EH (cell line): ENCODE results near the gene FBXL4.
A peak's percentile ranks its signal among the peaks of the same experiment; 100 is the strongest.

Experiments
- DNase-seq: peaks from one replicate; pipeline ENCODE4 v3.0.0-alpha.2; 2015; ENCODE audit warnings: low read depth

FBXL4 gene

DNA sequence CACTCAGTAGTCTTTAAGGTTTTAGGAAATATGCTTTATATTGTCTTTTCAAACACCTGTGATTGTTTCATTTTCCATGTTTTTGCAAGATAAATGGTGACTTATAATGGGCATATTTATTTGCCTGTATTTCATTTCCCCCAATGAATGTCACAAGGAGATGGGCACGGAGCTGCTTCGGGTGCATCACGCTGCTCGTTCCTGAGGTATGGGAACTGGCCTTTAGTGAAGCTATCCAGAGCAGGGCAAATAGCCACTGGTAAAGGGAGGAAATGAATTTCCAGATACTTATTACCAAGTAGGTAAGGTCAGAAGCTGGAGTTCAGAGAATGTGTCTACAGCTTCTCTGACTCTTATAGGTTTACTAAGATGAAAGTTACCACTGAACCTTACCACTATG, 109.7 kb downstream of the FBXL4 start:
- no peak for DNase-seq

DNA sequence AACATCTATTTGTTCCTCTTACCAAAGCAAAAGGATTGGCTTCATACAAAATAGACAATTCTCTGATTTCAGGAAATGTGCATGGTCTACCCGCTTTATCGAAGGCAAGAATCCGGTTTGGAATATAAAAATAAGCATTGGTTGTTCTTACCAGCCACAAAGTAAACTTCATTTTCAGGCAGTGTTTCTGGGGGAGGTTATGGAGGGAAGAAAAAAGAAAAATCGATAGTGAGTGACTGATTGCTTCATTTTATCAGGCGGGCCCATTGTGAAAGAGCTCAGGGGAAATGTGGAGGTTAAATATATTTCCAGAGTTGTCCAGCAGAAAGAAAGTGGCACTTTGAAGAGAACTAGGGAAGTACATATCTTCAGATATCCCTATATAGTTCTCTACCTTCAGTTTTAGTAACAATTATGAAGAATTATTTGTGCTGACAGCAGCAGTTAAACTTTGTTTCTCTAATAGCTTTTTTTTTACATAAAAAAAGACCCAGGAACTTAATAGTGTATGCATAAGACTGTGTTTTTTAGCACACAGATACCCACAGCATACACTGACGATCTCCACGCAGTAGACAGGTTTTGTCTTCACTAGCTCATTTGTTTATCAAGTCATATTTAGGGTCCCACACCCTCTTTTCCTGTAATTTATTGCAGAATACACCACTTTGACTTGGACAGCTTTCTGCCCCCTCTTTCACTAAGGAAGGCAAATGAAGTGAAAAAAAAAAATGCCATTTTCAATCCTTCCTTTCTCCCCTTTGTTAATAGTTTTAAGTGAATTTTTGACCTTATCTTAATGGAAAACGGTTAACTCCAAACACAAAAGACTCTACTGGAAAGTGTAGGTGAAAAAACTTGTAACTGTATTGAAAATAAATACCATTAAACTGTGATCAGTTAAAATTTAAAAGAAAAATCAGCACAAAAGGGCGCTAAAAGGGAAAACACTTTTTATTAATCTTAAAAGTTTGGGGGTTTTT, 110.5 kb downstream of the FBXL4 start:
- no peak for DNase-seq

DNA sequence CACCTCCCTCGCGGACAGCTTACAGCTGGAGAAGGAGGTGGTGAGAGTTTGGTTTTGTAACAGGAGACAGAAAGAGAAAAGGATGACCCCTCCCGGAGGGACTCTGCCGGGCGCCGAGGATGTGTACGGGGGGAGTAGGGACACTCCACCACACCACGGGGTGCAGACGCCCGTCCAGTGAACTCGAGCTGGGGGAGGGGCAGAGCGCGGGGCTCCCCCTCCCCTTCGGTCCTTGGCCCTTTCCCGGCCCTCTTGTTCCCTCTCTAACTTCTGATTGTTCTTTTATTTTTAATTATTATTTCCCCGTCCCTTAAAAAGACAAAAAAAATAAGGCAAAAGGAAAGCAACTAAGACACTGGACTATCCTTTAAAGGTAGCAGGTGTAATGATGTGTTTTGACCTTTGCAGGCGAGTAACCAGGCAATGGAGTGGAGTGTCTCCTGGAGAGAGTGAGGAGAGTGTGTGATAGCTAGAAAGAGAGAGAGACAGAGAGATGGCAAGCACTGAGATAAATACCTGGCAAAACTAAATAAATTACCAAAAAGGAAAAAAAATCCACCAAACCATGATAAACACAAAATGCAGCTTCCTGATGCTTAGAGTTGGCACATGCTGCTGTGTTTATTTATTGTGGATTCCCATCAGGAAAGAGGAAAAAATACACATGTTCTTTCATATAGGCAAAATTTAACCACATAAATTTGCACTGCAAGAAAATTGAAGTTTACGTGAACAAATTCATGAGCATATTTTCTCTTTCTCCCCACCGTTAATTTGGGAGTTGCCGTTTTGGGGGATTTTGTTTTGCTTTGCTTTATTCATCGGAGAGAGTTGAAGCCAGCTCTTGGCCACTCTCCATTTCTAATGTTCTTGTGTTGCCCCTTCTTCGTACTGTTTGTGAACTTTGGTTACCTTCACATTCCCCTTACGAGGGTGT, 111.5 kb downstream of the FBXL4 start:
- DNase-seq = no peak

DNA sequence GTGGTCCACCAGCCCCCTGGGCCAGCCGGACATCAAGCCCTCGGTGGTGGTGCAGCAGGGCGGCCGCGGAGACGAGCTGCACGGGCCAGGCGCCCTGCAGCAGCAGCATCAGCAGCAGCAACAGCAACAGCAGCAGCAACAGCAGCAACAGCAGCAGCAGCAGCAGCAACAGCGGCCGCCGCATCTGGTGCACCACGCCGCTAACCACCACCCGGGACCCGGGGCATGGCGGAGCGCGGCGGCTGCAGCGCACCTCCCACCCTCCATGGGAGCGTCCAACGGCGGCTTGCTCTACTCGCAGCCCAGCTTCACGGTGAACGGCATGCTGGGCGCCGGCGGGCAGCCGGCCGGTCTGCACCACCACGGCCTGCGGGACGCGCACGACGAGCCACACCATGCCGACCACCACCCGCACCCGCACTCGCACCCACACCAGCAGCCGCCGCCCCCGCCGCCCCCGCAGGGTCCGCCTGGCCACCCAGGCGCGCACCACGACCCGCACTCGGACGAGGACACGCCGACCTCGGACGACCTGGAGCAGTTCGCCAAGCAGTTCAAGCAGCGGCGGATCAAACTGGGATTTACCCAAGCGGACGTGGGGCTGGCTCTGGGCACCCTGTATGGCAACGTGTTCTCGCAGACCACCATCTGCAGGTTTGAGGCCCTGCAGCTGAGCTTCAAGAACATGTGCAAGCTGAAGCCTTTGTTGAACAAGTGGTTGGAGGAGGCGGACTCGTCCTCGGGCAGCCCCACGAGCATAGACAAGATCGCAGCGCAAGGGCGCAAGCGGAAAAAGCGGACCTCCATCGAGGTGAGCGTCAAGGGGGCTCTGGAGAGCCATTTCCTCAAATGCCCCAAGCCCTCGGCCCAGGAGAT, 112.4 kb downstream of the FBXL4 start:
- no peak for DNase-seq

DNA sequence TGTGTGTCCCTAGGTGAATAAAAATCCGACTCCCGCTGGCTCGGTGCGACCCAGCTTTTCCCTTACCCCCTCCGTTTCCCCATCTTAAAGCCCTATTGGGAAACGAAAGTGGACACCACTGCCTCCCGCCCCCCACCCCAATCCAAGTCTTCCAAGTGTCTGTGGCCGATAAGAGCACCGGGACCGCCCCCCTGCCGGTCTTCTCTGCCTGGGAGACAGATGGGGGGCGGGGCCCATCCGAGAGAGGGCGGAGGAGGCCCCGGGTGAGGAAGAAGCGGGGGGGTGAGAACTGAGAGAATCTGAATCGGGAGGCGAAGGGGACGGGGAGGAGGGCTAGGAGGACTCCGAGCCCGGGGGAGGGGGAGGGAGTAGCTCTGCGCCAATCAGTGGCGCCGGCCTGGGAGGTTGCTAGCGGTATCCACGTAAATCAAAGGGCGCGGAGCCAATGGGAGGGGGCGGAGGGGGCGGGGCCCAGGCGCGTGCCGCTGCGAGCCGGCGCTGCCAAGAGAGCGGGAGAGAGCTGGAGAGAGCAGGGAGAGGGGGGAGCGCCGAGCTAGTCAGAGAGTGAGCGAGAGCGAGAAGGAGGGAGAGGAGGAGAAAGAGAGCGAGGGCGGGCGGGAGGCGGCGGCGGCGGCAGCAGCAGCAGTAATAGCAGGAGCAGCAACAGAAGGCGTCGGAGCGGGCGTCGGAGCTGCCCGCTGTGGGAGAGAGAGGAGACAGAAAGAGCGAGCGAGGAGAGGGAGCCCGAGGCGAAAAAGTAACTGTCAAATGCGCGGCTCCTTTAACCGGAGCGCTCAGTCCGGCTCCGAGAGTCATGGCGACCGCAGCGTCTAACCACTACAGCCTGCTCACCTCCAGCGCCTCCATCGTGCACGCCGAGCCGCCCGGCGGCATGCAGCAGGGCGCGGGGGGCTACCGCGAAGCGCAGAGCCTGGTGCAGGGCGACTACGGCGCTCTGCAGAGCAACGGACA, 113.4 kb downstream of the FBXL4 start, which contains the start of gene POU3F2:
POU3F2 (plus strand) TSS at position 515 of the 972 bp plus-strand sequence; CDS start at position 815, 300 bp downstream.
- peak; percentile 81 for DNase-seq

DNA sequence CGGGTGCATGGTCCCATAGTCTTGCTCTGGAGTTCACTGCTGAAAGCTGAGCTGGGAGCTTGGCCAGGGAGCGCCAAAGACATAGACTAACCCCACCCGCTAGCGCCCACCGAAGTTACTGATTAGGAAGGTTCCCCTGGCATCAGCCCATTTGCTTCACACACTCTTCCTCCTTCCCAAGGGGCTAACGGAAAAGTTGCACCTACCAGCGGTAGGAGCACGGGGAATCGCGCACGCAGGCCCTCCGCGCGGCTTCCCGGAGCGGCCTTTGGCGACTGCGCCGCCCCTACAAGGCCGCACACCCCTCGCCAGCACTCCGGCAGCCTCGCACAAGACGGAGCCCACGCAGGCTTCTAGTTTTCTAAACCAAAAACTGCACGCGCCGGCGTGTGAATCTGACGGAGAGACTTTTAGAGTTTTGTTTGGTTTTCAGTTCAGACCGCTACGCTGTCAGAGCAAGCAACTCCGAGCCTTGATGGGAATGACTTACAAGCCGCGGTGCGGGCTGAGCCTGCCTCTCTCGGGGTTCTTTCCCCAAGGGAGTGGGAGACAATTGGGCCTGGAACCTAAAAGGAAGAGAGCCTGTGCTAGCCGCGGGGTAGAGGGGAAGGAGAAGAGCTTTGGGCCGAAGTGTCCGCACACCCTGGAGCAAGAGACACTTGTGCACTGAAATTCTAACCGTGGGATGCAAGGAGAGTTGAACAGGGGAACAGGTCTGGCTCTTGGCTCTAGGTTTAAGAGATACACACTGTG, 114.3 kb downstream of the FBXL4 start:
- peak; percentile 20 for DNase-seq

DNA sequence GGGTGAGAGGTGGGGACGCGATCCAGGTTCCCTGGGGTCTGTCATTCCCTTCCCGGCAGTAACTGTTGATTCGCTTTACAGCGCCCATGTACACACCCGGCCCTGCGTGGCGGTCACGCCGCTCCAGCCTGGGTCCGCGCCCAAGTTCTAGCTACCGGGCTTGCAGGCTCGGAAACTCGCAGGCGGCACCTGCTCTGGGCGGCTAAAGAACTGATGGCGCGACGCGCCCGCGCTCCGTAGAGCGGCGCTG, 114.8 kb downstream of the FBXL4 start:
- DNase-seq = peak; percentile 30

DNA sequence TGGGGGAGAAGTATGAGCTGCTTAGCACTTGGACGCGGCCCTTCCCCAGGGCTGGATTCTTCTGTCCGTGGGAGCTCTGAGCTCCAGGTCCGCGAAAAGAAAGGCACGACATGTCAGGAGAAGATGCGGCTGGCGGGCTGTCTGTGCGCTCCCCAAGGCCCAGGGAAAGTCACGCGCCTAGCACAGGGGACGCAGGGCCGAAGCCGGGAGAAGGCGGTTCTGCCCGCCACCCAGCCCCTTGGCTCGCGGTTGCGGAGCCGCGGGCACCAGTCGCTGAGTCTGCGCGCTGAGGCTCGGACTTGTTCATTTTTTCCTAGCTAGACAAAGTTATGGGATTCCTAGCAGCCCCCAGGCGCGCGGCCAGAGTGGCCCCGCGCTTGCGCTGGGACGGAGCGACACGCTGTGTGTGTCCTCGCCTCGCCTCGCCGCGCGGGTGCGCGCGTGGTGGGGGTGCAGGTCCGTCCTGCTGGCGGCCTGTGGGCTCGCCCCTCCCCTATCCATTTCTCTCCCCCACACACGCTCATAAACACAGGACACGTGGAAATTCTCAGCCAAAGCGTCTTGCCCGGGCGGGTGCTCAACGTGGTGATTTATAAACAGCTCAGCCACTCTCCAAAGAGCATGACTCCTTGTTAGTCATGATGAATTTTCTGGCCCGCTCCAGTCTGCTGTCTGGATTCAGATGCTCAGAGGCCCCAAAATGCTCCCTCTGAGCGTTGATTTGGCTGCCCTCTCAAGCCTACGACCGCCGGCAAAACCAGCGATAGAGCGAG, 115.3 kb downstream of the FBXL4 start:
- DNase-seq = peak; percentile 69

DNA sequence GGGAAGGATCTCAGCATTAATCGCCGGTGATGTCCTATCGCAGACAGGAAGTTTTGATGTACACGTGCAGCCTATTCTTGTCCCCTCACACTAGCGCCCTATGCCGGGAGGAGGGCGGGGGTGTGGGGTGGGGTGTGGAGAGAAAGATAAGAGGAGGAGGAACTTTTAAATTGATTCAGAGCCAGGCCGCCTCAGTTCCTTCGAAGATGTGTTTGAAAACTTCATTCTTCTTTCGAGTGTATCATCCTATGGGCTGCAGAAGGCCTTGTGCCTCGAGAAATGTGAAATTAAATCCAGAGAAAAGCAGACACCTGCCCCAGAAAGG, 115.8 kb downstream of the FBXL4 start:
- DNase-seq = no peak

DNA sequence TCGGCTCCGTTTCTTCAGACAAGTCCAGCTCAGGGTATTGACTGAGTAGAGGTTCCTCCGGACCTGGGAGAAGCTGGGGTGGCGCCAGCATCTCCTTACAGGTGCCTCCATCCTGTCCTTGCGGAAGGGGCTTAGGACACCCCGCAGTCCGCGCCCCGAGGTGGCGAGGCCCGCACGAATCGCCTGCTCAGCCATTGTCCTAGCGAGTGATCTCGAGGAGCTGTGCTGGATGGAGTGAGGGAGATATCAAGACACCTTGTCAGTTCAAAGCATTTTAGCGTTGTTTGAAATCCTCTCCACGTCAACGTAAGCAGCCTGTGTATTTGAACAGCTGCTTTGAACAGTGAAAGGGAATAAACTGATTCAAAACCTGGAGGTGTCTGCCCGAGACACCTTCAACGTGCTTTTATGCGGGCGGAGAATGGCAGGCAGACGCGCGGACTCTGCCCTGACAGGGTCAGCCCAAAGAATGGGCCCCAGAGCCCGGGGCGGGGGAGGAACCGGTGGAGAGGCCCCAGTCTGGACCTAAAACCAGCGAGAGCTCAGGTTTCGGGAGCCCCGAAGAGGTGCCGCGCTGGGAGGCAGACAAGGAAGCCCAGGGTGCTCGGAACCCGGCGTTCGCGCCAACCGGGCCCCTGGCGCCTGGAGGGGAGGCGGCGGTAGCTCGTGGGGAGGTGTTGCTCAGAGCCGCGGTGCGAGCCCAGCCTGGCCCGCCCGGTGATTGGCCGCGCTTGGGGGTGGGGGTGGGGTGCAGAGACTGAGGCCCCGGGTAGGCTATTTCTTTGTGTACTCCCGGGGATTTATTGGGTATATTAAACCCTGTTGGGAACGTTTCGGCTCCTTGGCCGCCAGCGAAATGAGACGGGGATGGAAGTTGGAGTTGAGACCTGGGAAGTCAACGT, 116.4 kb downstream of the FBXL4 start:
- no peak for DNase-seq

DNA sequence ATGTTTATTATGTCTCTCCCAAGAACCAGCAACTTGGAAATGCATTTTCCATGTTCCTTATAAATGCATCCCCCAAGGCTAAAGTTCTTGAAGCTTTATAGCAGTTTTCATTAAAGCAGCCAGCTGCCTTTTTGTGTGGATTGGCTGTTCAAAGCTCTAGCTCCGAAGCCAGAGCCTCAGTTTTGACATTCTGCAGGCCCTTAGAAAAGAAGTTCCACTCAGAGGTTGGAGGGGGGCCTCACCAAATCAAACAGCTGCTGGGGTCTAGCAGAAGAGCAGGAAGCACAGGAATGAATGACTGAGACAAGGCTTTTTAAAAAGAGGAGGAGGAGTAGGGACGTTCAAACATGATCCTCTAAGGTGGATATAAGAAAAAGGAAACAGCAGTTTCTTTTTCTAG, 117.6 kb downstream of the FBXL4 start:
- DNase-seq = no peak

DNA sequence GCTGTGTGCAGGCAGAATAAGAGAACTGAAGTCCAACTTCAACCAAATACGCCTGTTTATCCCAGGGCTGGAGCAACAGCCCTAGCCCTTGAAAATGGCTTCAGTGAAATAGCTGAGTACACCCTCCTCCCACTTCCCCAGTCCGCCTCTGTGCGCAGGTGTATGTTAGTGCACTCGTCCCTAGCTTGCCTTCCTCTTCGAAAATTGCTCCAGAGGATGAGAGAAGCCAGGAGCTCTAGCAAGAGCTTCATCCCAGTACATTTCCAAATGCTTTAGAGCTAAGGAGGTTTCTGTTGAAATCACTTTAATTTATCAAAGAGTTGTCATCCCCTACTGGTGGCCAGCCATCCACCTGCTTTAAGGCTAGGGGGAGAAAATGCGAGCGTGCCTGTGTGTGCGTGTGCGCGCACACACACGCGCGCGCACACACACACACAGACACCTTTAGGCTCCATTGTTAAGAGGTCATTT, 118.8 kb downstream of the FBXL4 start:
- no peak for DNase-seq

DNA sequence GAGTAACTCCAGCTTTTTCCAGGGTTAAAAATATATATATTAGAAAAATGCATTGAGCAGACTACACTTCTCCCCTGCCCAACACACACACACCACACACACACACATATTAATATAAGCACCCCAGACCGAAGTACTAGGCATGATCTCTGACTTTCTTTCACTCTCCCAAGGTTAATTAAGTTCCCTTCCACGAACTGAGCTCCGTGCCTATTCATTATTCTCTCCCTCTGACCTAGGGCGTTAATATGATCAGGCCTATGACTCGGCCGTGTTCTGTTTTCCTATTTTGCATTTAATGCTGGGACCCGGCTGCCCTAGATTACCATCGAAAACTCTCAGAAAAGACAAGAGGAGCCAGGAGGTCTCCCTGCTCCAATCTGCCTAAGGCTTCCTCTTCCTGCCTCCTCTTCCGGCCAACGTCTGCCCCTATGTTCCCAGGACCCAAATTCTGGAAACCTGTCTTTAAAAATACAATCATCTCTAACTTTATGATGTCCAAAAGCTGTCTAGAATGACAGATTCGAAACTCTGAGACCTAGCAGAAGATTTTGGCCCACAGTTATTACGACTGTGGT, 119.4 kb downstream of the FBXL4 start:
- no peak for DNase-seq

DNA sequence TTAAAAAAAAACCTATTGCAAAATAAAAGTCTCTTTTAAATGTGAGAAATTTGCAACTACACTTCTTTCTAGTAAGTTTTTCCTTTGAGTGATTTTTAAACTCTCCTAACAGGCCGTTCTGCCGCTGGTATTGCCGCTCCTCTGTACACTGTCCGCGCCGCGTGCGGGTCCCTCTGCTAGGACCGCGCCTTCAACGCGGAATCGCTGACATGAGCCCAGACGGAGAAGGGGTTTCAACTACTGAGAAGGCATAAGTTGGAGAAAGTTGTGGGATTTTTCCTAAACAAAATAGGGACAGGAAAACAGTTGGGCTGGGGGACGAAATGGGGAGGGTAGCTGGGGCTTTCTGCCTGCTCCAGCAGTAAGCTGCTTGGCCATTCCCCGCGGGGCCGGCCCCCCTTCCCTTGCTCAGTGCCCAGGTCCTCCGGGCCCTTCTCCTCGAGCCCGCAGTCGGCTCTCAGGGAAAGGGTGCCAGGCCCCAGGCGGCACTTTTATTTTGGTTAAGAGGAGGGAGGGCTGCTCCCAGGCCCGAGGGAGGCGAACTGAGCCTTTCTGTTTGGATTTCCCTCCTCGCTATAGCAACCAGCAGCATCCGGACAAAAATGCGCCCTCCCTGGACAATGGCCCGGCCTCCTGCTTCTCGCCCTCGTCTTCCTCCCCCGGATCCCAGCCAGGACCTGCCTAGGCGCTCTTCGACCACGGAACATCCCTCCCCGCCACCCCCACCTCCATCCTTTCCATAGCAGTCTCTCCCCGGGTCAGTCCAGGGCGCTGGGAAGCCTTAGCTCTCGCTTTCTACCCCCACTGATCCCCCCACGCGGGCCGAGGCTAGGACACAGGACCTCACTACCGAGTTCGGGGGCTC, 120.2 kb downstream of the FBXL4 start:
- no peak for DNase-seq

DNA sequence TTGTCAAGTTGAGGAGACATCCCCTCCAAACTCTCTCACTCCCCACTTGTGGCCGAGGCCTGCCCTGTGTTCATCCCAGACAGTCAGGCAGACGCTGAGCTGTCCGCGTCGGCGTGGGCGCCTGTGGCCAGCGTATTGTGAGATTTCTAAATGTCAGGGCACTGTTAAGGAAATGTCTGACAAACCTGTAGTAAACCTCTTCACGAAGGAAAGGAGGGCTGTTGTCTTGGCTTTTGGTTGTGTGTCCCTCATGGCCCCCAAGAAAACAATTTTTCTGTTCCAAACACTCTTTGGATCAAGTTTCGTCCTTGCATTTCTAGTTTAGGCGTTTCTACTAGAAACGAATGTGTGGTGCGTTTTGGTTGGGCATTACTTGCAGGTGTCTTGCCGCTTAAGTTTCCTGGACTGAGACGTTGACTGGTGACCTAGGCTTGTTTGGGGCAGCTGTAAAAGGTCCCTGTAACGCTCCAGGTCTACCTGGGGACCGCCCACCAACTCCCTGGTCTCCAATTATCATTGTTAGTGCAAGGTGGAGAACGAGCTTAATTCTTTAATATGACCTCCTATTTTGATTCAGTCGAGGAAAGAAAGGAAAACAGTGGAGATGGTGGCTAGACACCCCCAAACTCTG, 122.0 kb downstream of the FBXL4 start:
- DNase-seq = no peak

DNA sequence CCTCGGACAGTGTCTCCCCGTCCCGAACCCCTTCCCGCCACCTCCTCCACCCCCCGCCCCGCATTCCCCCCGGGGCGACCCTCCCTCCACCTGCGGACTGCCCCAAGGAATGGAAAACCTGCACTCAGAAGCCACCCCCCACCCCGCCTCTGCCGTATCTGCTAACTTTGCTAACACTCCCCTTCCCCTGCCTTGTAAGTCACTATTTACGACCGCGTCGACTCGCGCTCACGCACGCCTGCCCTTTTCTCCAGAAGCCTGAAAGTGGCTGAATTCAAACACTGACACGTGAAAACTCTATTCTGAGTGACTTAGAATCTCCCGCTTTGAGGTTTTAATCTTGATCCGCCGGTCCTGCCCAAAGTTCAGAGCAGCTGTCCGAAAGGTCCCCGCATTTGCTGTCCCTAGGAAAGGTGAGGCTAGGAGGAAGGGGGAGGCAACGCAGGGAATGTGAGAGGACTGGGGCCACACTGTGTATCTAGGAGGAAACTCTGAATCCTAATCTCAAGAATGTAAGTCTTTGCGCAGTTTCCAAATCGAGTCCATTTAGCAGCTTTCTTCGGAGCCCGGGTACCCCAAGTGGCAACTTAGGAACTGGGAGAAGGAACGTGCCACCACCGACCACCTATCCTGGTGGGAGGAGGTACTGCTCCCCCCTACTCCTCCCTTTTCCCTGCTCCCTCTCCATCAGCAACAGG, 122.7 kb downstream of the FBXL4 start:
- DNase-seq = no peak
